HFF-Myc (cell line): ENCODE data around the gene R3HDML.

Experiments used
- DNase-seq: peaks from one replicate; pipeline ENCODE4 v3.0.0-alpha.2; 2011; ENCODE audit warnings: low read depth; ENCODE audit errors: extremely low read depth
- H3K4me3 ChIP-seq: replicated peaks from 2 replicates; pipeline ENCODE4 v1.5.1; 2011; ENCODE audit warnings: low read depth, mild to moderate bottlenecking, control low read depth, low read length
- CTCF ChIP-seq: IDR thresholded peaks from 2 replicates; pipeline ENCODE4 v1.5.1; 2012; ENCODE audit warnings: mild to moderate bottlenecking, low read depth, low read length, control low read depth; ENCODE audit errors: missing control alignments

R3HDML gene

GRCh38 chr20:44361021-44361420 lies 24.2 kb downstream of the R3HDML start:
- no peak for TF ChIP-seq CTCF
- no peak for DNase-seq
- H3K4me3 ChIP-seq, result no peak overlapping the region

GRCh38 chr20:44362466-44362940 lies 25.7 kb downstream of the R3HDML start:
- no peak for TF ChIP-seq CTCF
- no peak for DNase-seq
- no peak overlapping the region for H3K4me3 ChIP-seq

GRCh38 chr20:44364068-44364467 lies 27.2 kb downstream of the R3HDML start:
- no peak for DNase-seq
- no peak overlapping the region for H3K4me3 ChIP-seq
- no peak for TF ChIP-seq CTCF

- no peak for TF ChIP-seq CTCF
- no peak for DNase-seq
- H3K4me3 ChIP-seq, result no peak overlapping the region
These were observed 27.9 kb downstream of the R3HDML start for GRCh38 chr20:44364780-44365179.

GRCh38 chr20:44367746-44368145 lies 30.9 kb downstream of the R3HDML start:
- no peak for TF ChIP-seq CTCF
- no peak for DNase-seq
- no peak overlapping the region for H3K4me3 ChIP-seq

- no peak overlapping the region for H3K4me3 ChIP-seq
- no peak for TF ChIP-seq CTCF
- no peak for DNase-seq
These were observed 33.9 kb downstream of the R3HDML start for GRCh38 chr20:44370639-44371218.

- no peak for DNase-seq
- H3K4me3 ChIP-seq, result no peak overlapping the region
- no peak for TF ChIP-seq CTCF
These were observed 45.8 kb downstream of the R3HDML start for GRCh38 chr20:44382641-44383040.
